Measurements from ENCODE around the gene RNF4.
"Not testable (repeated sequence)": the region's sequence is repeated elsewhere in the genome, so short reads cannot be mapped to it uniquely, and the experiment has no call there.

RNF4 gene

DNA sequence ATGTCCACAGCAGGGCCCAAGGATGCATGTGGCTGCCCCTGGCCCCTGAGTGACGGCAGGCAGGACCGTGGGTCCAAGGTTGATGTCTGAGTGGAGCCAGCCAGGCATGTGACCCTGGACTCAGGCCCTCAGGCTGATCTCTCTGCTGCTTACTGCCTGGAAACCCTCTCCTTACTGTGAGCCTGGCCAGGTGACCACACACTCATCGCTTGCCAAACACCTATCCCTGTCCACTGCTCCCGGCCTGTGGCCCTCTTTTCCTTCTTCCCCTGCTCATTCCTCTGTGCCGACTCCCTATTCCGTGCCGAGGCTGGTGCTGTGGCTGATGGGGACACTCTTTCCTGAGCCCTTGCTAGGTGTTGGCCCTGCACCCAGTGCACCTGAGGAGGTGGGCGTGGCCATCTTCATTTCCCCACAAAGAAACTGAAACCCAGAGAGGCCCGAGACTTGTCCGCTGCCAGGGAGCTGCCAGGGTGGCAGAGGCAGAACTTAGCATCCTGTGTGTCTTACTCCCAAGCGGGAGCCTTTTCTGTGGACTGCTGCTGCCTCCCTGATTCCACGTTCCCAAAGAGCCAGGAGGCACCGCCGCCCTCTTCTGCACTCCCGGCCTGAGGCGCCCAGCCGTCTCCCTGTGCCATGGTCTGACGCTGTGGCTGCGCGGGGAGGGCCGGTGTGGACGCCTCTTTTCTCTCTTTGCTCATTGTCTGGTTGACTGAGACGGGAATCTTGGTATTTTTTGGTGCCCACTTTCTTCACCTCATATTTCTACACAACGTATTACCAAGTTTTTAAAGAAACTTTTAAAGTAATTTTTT lies 11.2 kb upstream of the RNF4 start:
- no peak for DNase-seq

- DNase-seq, result no peak
Measured at GRCh38 chr4:2458546-2459491, 10.1 kb upstream of the RNF4 start.

GRCh38 chr4:2459589-2460349 lies 9.1 kb upstream of the RNF4 start:
- DNase-seq, result no peak

GRCh38 chr4:2461246-2461960 lies 7.5 kb upstream of the RNF4 start:
- DNase-seq, result no peak

DNA sequence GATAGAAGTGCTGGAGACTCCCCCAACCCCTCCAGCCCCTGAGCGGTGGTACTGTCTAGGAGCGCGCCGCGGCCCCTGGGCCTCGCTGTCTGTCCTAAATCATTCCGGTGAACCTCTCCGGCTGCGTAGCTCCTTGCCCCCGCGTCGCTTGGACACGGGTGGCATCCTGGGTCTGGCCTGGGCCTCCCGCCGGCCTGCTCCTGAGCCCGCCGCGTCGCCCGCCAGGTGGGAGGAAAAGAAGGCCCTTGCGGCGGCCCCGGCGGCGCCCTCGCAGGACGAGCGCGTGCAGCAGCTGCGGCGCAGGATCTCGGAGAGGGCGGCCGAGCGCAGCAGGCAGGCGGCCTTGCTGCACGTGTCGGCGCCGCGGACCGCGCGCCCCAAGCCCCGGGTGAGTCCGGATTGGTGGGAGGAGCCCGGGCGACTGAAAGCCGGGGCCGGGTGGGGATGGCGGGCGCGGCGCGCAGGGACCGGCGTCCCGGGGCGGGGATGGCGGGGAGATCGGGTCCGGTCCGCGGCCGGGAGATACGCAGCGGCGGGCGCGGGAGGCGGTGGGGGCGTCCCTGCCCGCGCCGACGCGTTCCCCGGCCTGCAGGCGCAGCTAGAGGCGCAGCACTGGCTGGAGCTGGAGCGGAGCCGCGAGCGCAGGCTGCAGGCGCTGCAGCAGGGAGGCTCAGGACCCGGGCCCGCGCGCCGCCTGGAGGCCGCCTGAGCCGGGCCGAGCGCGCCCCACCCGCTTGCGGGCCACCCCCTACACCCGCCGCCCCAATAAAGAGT lies 6.5 kb upstream of the RNF4 start:
- DNase-seq, result peak in 47 of 56 donors; percentile 17 to 76 (median 47)

DNA sequence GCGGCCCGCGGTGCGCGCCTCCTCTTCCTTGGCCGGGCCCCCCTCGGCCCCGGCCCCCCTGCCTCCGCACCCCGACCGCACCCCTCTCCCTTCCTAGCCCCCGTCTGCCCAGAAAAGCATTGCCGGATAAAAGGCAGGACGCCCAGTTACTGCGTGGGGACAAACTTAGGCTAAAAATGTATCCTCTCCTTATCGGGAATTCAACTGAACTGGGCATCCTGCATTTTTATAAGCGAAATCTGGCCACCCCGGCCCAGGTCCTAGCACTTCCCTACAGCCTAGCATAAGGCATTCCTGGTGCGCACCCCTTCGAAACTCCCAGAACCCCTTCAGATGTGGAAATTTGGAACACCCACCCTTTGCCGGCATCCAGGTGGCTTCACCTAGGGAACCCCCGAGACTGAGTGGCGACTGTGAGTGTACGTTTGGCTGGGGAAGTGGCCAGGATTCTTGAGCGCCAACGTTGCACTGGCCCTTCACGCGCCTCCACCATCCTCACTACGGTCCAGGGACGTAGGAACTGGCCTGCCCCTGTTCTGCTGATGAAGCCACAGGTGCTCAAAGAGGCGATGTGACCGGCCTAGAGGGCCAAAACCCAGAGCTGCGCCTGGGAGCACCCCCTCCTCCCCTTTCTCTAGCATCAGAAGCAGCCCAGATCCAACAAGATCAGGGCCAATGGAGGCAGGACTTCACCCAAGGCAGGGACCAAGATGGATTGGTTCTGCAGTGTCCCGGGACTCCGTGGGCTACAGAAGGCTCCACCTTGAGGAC lies 5.7 kb upstream of the RNF4 start:
- DNase-seq, result no peak

DNA sequence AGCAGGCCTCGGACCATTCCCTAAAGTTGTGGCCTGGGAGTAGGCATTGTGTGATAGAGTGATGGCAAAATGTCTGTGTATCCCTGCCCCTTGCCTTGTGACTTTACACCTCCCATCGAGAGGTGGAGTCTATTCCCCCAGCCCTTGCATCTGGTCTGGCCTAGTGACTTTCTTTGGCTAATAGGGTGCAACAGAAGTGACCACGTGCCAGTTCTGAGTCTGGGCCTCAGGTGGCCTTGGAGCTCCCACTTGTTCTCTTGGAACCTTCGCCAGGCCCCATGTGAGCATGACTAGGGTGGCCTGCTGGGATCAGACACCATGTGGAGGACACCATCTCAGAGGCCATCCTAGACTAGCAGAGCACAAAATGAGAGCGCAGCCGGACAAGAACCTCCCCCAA lies 3.9 kb upstream of the RNF4 start:
- DNase-seq, result no peak

DNA sequence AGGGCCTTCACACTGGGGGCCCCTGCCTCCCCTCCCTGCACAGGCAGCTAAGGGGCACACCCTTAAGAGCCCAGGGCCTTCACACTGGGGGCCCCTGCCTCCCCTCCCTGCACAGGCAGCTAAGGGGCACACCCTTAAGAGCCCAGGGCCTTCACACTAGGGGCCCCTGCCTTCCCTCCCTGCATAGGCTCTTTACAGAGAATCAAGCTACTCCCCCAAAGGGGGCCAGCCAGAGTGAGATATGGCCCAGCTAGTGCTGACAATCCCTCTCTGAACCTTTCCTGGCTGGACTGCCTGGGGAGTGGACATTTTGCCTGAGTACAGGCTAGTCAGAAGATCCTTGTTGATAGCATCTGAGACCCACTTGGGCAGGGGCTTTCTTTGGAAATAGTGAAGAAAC lies 3.4 kb upstream of the RNF4 start:
- DNase-seq, result not testable (repeated sequence)

DNA sequence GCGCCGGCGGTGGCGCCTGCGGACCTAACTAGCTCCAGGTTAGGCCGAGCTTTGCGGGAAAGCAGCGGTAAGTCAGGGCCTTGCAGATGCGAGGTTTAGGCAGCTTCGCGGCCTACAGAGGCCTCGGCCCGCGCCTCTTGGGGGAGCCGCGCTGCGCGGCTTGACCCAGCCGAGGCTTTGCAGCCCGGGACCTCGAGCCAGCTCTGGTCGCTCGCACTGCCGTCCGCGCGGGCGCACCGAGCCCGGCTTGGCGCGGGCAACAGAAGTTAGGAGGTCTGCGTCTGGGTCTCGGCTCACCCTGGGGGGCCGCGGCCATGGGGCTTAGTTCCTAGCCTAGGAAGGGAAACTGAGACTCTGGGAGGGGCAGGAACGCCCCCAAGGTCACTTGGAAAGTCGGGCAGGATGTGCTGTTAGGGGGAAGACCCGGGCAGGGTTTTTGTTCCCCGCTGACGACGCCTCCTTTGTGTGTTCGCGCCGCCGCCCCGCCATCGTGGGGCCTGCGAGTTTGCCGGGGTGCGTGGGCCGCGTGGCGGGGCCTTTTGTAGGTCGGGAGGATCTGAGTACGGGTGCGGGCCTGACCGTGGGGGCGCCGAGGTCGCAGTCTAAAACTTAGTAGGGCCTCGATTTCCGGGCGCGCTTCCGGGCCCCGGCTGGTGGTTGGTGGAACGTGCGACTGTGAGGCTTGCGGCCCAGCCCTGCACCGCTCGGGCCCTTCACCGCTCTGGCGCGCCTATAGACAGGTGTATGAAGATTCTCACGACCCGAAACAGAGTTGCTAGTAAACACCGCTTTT lies 482 bp downstream of the RNF4 start:
- DNase-seq, result peak in 22 of 56 donors; percentile 13 to 55 (median 32)

GRCh38 chr4:2470791-2471190 lies 1.9 kb downstream of the RNF4 start:
- DNase-seq, result no peak

- DNase-seq, result no peak
Measured at GRCh38 chr4:2472187-2472586, 3.3 kb downstream of the RNF4 start.

GRCh38 chr4:2478229-2478628 lies 9.3 kb downstream of the RNF4 start:
- no peak for DNase-seq

DNA sequence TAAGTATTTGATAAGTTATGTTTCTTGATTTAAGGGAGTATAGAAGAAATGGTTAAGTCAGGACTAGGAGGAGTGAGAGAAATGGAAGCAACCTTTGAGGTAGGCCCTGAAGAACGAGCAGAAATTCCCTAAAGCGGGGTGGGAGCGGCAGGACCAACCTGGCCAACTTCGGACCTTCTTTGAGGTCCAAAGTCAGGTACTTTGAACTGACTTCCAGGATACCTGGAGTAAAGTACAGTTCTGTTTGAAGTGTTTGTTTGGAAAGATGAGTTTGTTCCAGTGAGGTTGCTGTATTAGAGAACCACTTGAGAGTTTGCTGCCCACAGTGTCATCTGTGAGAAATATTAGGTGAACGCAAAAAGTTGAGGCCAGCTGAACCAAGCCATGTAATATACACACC lies 11.7 kb downstream of the RNF4 start:
- no peak for DNase-seq

GRCh38 chr4:2482192-2482591 lies 13.3 kb downstream of the RNF4 start:
- no peak for DNase-seq

DNA sequence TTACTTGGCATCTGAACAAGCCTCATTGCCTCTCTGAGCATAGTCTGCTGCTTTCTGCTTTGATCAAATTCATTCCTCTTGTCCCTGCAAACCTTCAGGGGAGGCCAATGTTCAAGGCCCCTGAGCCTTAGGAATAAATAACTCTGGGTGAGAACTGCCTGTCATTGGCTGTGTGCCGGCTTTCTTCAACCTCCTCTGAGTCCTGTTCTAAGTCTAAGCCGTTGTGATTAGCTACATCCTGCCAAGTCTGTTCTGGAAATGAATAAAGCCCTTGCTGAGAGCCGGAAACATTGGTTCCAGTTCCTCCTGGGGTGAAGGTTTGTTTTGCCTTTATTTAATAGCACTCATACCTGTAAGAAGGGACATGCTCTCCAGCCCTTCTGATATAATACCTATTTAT lies 13.8 kb downstream of the RNF4 start:
- DNase-seq, result peak in 19 of 56 donors; percentile 9 to 63 (median 17)

DNA sequence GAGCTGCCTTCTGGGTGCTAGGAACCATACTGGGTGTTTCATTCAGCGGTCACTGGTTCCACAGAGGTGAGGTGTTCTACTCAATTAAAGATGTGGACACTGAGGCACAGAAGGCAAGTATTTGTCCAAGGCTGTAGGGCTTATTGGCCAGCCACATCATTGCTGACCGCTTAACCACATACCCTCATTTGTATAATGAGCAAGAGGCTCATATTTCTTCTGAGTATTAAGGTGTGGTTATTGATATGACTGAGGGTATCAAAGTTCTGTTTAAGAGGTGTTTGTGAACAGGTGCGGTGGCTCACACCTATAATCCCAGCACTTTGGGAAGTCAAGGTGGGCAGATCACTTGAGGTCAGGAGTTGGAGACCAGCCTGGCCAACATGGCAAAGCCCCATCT lies 14.3 kb downstream of the RNF4 start:
- DNase-seq, result no peak

- DNase-seq, result no peak
Measured at GRCh38 chr4:2484185-2484584, 15.3 kb downstream of the RNF4 start.

- DNase-seq, result peak in 42 of 56 donors; percentile 2 to 68 (median 30)
Measured at GRCh38 chr4:2484993-2485392, 16.1 kb downstream of the RNF4 start.
